ENCODE data around the gene IKZF1.

DNA sequence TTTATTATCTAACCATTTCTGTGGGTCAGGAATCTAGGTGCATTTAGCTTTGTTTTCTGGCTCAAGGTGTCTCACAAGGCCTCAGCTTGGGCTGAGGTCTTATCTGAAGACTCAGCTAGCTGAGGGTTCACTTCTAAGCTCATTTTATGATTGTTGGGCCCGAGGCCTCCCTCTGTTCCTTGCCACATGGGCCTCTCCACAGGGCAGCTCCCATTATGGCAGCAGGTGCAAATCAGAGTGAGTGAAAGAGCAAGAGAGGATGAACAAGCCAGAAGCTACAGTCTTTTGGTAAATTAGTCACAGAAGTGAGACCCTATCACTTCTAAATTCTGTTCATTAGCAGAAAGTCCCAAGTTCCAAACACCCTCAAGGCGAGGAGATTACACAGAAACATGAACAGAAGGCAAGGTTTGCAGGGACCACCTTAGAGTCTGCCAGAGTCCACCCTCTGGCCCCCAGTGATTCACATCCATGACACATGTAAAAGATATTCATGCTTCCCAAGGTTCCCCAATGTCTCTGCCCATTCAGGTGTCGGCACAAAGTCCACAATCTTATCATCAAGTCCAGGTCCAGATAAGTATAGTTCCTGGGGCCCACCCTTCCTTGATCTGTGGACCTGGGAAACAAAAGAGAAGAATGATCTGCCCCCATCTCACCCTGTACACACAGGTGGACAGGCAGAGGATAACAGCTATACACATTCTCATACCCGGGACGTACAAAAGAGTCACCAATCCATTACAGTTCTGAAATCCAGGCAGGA is 121.9 kb downstream of the IKZF1 start:
- no peak for TF ChIP-seq CTCF (conservative IDR thresholded peaks at IDR 0.05 in 1 of 2, IDR thresholded peaks at IDR 0.05 in 1 of 2; ENCODE audit: extremely low read depth in 1 of 2, insufficient read depth in 1 of 2, low read depth in 1 of 2, low read length in 2 of 2)
- no peak for TF ChIP-seq EZH2 (IDR thresholded peaks at IDR 0.05; ENCODE audit: borderline replicate concordance, low read length)
